T-cell (primary cell): ENCODE results near the gene ACCSL. TPM values are rescaled to one million over a fixed set of nuclear protein-coding genes. Genes with fewer than 3 reads are reported as not detected.
A peak's percentile ranks its signal among the peaks of the same experiment; 100 is the strongest.

Source experiments
- ATAC-seq, 4 experiments: fragments of 200-7000 bp in 3 of 4; fragments of 150-1000 bp in 1 of 4; cut with Tn5 transposase; replicated peaks in 1 of 4; 1 replicate in 3 of 4; 2 replicates in 1 of 4; pipeline ENCODE4 v1.10.0; 2021; ENCODE audit warnings: moderate library complexity in 3 of 4, mild to moderate bottlenecking in 2 of 4, moderate number of reproducible peaks in 1 of 4
- CTCF ChIA-PET, 2 donors: fragments of 300-600 bp; sonication (Branson Sonifier 250); formaldehyde crosslinking; loops; one replicate each; lab custom pipeline; 2022; ENCODE audit warnings: antibody characterized with exemption in 2 of 2; lab: Charles Lee
- POLR2A ChIA-PET, 2 donors: fragments of 300-600 bp; sonication (Branson Sonifier 250); formaldehyde crosslinking; loops; one replicate each; lab custom pipeline; 2022; ENCODE audit warnings: antibody characterized with exemption in 2 of 2; lab: Charles Lee
- DNase-seq, 35 experiments: peaks; one replicate each; pipeline versions ENCODE4 v3.0.0 to v3.0.0-alpha.2; 2013 to 2023
- H3K27ac ChIP-seq: one replicate; pipeline ENCODE4 v1.5.1; 2013; ENCODE audit warnings: low read length
- H3K27me3 ChIP-seq, 2 experiments: replicated peaks in 1 of 2; 1 replicate in 1 of 2; 2 replicates in 1 of 2; pipeline versions ENCODE4 v1.6.1 to v1.7.0; 2013; ENCODE audit warnings: low read length in 1 of 2, mixed read lengths in 1 of 2; ENCODE audit not compliant: control insufficient read depth in 2 of 2, insufficient read depth in 2 of 2; ENCODE audit errors: extremely low read depth in 1 of 2
- H3K36me3 ChIP-seq, 2 donors: 1 replicate in 1 of 2; 2 replicates in 1 of 2; pipeline versions ENCODE4 v1.6.1 to v1.7.0; 2013; ENCODE audit warnings: low read length in 1 of 2; ENCODE audit not compliant: control insufficient read depth in 2 of 2, insufficient read depth in 1 of 2; ENCODE audit errors: extremely low read depth in 1 of 2
- H3K4me1 ChIP-seq, 2 experiments: 1 replicate in 1 of 2; 2 replicates in 1 of 2; pipeline versions ENCODE4 v1.6.1 to v1.7.0; 2013; ENCODE audit warnings: low read length in 2 of 2, mixed read lengths in 1 of 2; ENCODE audit not compliant: insufficient read depth in 2 of 2, control insufficient read depth in 1 of 2; ENCODE audit errors: extremely low read depth in 1 of 2
- H3K4me3 ChIP-seq, 2 donors: 1 replicate in 1 of 2; 2 replicates in 1 of 2; pipeline versions ENCODE4 v1.5.1 to v1.7.0; 2013; ENCODE audit warnings: mild to moderate bottlenecking in 2 of 2, low read length in 1 of 2, moderate library complexity in 1 of 2; ENCODE audit not compliant: control insufficient read depth in 1 of 2; ENCODE audit errors: extremely low read depth in 1 of 2
- H3K9me3 ChIP-seq: 2 replicates; pipeline ENCODE4 v1.7.0; 2013
- H3K27ac Mint-ChIP-seq, 2 donors: one replicate each; pipeline ENCODE4 v1.8.0; 2020 to 2021; ENCODE audit warnings: mild to moderate bottlenecking in 2 of 2, mixed read lengths in 2 of 2
- H3K27me3 Mint-ChIP-seq, 2 donors: one replicate each; pipeline ENCODE4 v1.8.0; 2021 to 2022; ENCODE audit warnings: mixed read lengths in 2 of 2
- H3K36me3 Mint-ChIP-seq: one replicate; pipeline ENCODE4 v1.8.0; 2021; ENCODE audit warnings: mixed read lengths
- H3K4me1 Mint-ChIP-seq, 3 donors: one replicate each; pipeline ENCODE4 v1.8.0; 2020 to 2022; ENCODE audit warnings: mixed read lengths in 3 of 3, mild to moderate bottlenecking in 1 of 3
- H3K4me3 Mint-ChIP-seq, 3 donors: one replicate each; pipeline ENCODE4 v1.8.0; 2020 to 2022; ENCODE audit warnings: mild to moderate bottlenecking in 3 of 3, mixed read lengths in 3 of 3, moderate library complexity in 3 of 3
- H3K9me3 Mint-ChIP-seq, 3 donors: one replicate each; pipeline ENCODE4 v1.8.0; 2020 to 2022; ENCODE audit warnings: mixed read lengths in 3 of 3
- WGBS: methylation state at CpG from one replicate; pipeline ENCODE4 v1.1.5; 2013; ENCODE audit warnings: missing lambda C conversion rate; ENCODE audit not compliant: insufficient coverage; 5-methylcytosine and 5-hydroxymethylcytosine counted together
- total RNA-seq, 35 experiments: library from RNA in 6 of 35; stranded (reverse) in 6 of 35; fragments of 120-200 nt in 1 of 35; gene quantifications; one replicate each; pipeline versions ENCODE4 v1.2.1 to v1.2.4 and lab custom pipeline; 2013 to 2026

Gene ACCSL
- total RNA-seq, 5 donors from 2014 or later (not counting 1 experiment from before 2014, with no cell fraction given): not detected

DNA sequence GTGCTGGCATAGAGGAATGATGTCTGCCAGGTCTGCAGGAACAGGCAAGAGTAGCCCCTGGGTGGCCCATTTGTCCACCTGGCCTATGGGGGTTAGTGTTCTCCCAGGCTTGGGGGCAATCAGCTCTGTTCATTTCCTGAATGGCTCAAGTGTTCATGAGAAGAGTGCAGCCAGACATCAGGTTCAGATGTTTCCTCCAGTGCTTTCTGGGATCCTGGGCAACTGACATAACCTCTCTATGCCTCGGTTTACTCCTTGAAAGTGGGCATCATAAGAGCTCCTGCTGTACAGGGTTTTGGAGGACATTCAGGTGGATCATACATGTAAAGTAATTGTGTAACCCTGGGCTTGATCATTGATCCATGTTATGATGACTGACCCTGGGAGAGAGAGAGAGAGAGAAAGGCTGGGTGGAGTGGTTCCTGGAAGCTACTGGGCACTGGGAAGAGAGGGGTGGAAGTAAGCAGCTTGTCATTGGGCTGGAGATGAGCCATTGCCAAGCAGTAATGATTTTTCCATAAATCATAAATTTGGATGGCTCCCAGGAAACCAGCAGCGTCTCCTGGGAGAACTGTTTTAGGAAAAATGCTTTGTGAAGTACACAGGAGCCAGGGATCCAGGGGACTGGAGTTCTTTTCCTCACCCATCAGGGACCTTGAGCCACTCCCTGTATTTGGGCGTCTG, 30.2 kb upstream of the ACCSL start:
- peaks cover 5 to 7% (median 7%) of the 10 kb centered on the region in 3 donors for H3K9me3 Mint-ChIP-seq
- H3K4me3 Mint-ChIP-seq: no peak overlapping the region
- 100% methylated on average over 1 of the region's 3 CpGs for WGBS
- ChIA-PET CTCF (interaction anchor here in 1 of 2 donors (0.7 kb wide), 1 partner anchor 77 kb away, joined by 3 read pairs; no protein-coding TSS in a partner anchor), POLR2A (no interaction called here)
- H3K27ac Mint-ChIP-seq: peak overlapping the region in 1 of 2 donors; percentile 5
- no peak overlapping the region for H3K27ac ChIP-seq
- H3K36me3 Mint-ChIP-seq: no peaks in the 10 kb centered on the region
- H3K9me3 ChIP-seq: no peaks in the 10 kb centered on the region
- H3K4me1 Mint-ChIP-seq: no peaks in the 10 kb centered on the region
- peaks cover 1 to 16% of the 10 kb centered on the region in 2 donors for H3K27me3 Mint-ChIP-seq
- peak in 1 of 35 experiments; percentile 2 for DNase-seq
- no peaks in the 10 kb centered on the region for H3K4me1 ChIP-seq
- no peak for ATAC-seq
- no peak overlapping the region for H3K4me3 ChIP-seq
- H3K36me3 ChIP-seq: no peaks in the 10 kb centered on the region
- peaks cover 0 to 6% of the 10 kb centered on the region in 2 experiments for H3K27me3 ChIP-seq

DNA sequence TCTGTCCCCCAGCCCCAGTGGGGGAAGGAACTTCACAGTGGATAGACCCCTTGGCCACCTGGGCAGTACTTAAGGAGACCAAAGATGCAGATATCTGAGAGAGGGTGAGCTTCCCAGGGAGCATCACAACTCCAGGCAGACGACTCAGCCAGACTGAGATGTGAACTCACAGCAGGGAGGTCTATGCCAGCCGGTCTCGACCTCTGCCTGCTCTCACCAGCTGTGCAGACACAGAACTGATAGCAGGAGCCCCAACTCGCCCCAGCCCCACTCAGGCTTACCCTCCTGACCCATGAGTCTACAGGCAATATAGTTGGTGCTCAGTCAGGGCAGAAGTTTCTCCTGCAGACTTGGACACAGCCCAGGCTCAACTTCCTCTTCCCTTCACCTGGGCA, 29.7 kb upstream of the ACCSL start:
- Histone ChIP-seq H3K36me3 (no peaks in the 10 kb centered on the region), H3K27me3 (peaks cover 0 to 7% of the 10 kb centered on the region in 2 experiments), H3K4me3 (no peak overlapping the region), H3K27ac (no peak overlapping the region), H3K4me1 (no peaks in the 10 kb centered on the region), H3K9me3 (no peaks in the 10 kb centered on the region)
- Mint-ChIP-seq H3K27me3 (peaks cover 1 to 14% of the 10 kb centered on the region in 2 donors), H3K27ac (no peak overlapping the region), H3K9me3 (peaks cover 7 to 9% (median 7%) of the 10 kb centered on the region in 3 donors), H3K4me1 (no peaks in the 10 kb centered on the region), H3K4me3 (no peak overlapping the region), H3K36me3 (no peaks in the 10 kb centered on the region)
- ATAC-seq: no peak
- ChIA-PET CTCF (interaction anchor here in 1 of 2 donors (0.7 kb wide), 1 partner anchor 78 kb away, joined by 3 read pairs; no protein-coding TSS in a partner anchor), POLR2A (no interaction called here)
- peak in 2 of 35 experiments; percentile 2 to 15 for DNase-seq
- 26% methylated on average over 4 of the region's 4 CpGs for WGBS

DNA sequence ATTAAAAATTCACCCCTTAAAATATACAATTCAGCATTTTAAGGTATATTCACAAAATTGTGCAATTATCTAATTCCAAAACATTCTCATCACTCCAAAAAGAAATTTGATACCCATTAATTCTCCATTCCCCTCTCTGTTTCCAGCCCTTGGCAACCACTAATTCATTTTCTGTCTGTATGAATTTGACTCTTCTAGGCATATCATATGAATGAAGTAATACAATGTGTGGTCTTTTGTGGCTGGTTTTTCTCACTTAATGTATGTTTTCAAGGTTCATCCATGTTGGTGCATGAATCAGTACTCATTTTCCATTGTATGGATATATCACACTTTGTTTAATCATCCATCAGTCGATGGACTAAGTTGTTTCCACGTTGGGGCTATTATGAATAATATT, 29.0 kb upstream of the ACCSL start:
- H3K27ac Mint-ChIP-seq: no peak overlapping the region
- Histone ChIP-seq H3K36me3 (no peaks in the 10 kb centered on the region), H3K4me1 (no peaks in the 10 kb centered on the region), H3K9me3 (no peaks in the 10 kb centered on the region), H3K27ac (no peak overlapping the region), H3K4me3 (no peak overlapping the region), H3K27me3 (peaks cover 0 to 8% of the 10 kb centered on the region in 2 experiments)
- POLR2A ChIA-PET: no interaction called here
- H3K4me3 Mint-ChIP-seq: no peak overlapping the region
- H3K27me3 Mint-ChIP-seq: peaks cover 5 to 21% of the 10 kb centered on the region in 2 donors
- no peak for ATAC-seq
- peaks cover 7 to 9% (median 8%) of the 10 kb centered on the region in 3 donors for H3K9me3 Mint-ChIP-seq
- no peaks in the 10 kb centered on the region for H3K36me3 Mint-ChIP-seq
- CTCF ChIA-PET: no interaction called here
- H3K4me1 Mint-ChIP-seq: no peaks in the 10 kb centered on the region
- WGBS: no CpG with 5 or more reads among the region's 2 CpGs
- no peak for DNase-seq

DNA sequence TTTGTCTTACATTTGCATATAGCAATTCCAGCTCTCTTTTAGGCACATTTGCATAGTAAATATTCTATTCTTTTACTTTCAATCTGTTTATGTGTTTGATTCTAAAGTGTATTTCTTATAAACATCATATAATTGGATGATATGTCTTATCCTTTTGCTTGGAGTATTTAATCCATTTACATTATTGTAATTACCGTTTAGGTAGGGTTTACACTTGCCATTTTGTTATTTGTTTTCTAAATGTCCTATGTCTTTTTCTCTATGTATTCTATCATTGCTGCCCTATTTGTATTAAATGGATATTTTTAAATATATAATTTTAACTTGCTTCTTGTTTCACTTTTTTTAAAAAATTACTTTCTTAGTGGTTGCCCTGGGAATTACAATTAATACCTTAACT, 22.8 kb upstream of the ACCSL start:
- no peak overlapping the region for H3K4me3 Mint-ChIP-seq
- Histone ChIP-seq H3K4me1 (no peaks in the 10 kb centered on the region), H3K27ac (no peak overlapping the region), H3K9me3 (no peaks in the 10 kb centered on the region), H3K36me3 (no peaks in the 10 kb centered on the region), H3K27me3 (peaks cover 2 to 13% of the 10 kb centered on the region in 2 experiments), H3K4me3 (no peak overlapping the region)
- H3K4me1 Mint-ChIP-seq: no peaks in the 10 kb centered on the region
- no peaks in the 10 kb centered on the region for H3K36me3 Mint-ChIP-seq
- CTCF ChIA-PET: no interaction called here
- peaks cover 10 to 17% (median 12%) of the 10 kb centered on the region in 3 donors for H3K9me3 Mint-ChIP-seq
- POLR2A ChIA-PET: no interaction called here
- no peak for DNase-seq
- ATAC-seq: no peak
- H3K27ac Mint-ChIP-seq: no peak overlapping the region
- H3K27me3 Mint-ChIP-seq: peaks cover 35 to 46% of the 10 kb centered on the region in 2 donors
- WGBS: no CpG with 5 or more reads among the region's 1 CpG

DNA sequence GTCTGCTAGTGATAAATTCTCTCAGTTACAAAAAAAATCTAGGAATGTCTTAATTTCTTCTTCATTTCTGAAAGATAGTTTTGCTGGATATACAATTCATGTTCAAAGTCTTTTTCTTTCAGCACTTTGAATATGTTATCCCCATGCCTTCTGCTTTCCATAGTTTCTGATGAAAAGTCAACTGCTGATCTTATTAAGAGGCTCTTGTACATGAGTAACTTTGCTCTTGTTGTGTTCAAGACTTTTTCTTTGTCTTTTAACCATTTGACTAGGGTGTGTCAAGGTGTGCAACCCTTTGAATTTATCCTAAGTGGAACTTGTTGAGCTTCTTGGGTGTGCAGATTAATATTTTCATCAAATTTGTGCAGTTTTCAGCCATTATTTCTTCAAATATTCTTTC, 22.1 kb upstream of the ACCSL start:
- H3K4me1 ChIP-seq: no peaks in the 10 kb centered on the region
- no peaks in the 10 kb centered on the region for H3K36me3 ChIP-seq
- peaks cover 39 to 50% of the 10 kb centered on the region in 2 donors for H3K27me3 Mint-ChIP-seq
- H3K9me3 Mint-ChIP-seq: peaks cover 10 to 17% (median 12%) of the 10 kb centered on the region in 3 donors
- H3K4me1 Mint-ChIP-seq: no peaks in the 10 kb centered on the region
- H3K27me3 ChIP-seq: peaks cover 4 to 13% of the 10 kb centered on the region in 2 experiments
- no peak overlapping the region for H3K4me3 Mint-ChIP-seq
- POLR2A ChIA-PET: no interaction called here
- CTCF ChIA-PET: no interaction called here
- H3K36me3 Mint-ChIP-seq: no peaks in the 10 kb centered on the region
- DNase-seq (no peak), ATAC-seq (no peak)
- no peaks in the 10 kb centered on the region for H3K9me3 ChIP-seq
- H3K4me3 ChIP-seq: no peak overlapping the region
- H3K27ac ChIP-seq: no peak overlapping the region
- no peak overlapping the region for H3K27ac Mint-ChIP-seq

DNA sequence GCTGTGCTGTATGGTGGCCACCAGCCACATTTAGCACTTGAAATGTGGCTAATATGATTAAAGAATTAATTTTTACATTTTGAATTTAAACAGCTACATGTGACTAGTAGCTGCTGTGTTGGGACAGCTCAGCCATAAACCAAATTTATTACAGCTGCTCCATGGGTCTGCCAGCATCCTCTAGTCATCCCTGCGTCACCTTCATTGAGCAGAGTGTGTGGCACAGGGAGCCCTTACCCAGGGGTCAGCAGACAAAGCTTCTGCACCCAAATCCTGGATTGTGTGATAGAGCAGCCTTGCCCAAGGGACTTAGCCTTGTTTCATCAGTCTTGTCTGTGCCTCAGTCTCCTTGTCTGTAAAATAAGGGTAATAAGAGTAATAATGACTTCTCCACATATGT, 19.4 kb upstream of the ACCSL start:
- Mint-ChIP-seq H3K36me3 (no peaks in the 10 kb centered on the region), H3K9me3 (peaks cover 3 to 8% (median 3%) of the 10 kb centered on the region in 3 donors), H3K27me3 (peaks cover 46 to 59% of the 10 kb centered on the region in 2 donors), H3K4me1 (no peaks in the 10 kb centered on the region), H3K27ac (no peak overlapping the region), H3K4me3 (no peak overlapping the region)
- no peaks in the 10 kb centered on the region for H3K4me1 ChIP-seq
- H3K27ac ChIP-seq: no peak overlapping the region
- POLR2A ChIA-PET: no interaction called here
- no peaks in the 10 kb centered on the region for H3K9me3 ChIP-seq
- peak in 1 of 35 experiments; percentile 4 for DNase-seq
- H3K4me3 ChIP-seq: no peak overlapping the region
- H3K36me3 ChIP-seq: no peaks in the 10 kb centered on the region
- CTCF ChIA-PET: no interaction called here
- 100% methylated on average over 1 of the region's 1 CpG for WGBS
- H3K27me3 ChIP-seq: peaks cover 6 to 29% of the 10 kb centered on the region in 2 experiments
- ATAC-seq: no peak
